ENCODE measurements around the gene H2AZ1. TPM values are rescaled to one million over a fixed set of nuclear protein-coding genes. Genes with fewer than 3 reads are reported as not detected.
A peak's percentile ranks its signal among the peaks of the same experiment; 100 is the strongest.

Gene H2AZ1
- 430 and 457 TPM in 2 replicates for total RNA-seq (2022)
- Bru-seq, nascent RNA = percentile 99 among the genes with signal in this experiment
- BruChase-seq, experiment 1, labeled RNA remaining after a 2-hour chase = percentile 100 among the genes with signal in this experiment
- percentile 100 among the genes with signal in this experiment for BruChase-seq, experiment 2, labeled RNA remaining after a 6-hour chase
- long read RNA-seq, transcript H2AFZ-201 (5 exons, 979 nt) = major isoform, 846 of 876 reads
- long read RNA-seq, partial matches to known transcripts = 7 of 876 reads
- long read RNA-seq, other reads (novel, unspliced or antisense) = 19 of 876 reads

DNA sequence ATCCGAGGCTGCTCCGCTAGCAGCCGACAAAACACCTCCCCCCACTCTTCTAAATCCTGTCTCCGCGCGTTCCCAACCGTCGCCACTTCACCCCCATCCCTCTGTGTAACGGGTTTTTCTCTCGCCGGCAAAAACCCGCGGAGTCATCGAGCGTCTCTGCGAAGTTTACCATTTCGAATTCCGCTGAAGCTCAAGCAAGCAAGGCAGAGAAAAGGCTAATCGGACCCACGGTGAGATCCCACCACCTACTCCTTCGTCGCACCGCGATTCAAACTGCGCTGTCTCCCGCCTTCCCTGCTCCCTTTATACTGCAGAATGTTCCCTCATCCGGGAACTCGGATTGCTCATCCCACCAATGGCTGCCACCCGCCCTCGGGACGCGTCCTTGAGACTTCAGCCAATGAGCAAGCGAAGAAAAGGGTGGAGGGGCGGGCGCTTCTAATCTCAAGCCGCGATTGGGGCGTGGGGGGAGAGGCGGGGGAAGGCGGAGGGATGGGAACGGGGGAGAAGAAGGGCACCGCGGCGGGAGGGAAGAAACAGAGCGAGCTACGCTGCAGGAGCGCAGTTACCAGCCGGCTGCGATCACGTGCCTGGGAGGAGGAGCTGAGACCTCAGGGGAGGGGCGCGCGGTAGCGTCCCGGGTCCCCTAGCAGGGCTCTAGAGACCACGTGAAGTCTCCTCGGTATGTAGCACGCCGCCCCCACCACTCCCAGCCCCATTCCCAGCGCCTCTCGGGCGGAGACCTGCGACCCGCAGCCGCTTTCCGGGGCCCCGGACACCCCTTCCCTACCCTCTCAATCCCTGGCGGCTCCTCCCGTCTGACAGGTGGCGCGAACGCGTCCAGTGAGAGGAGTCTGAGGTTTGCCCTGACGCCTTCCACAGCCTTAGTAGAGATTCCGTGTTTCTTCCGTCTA, at the start of gene H2AZ1:
H2AZ1 (minus strand) TSS at position 277 of the 914 bp plus-strand sequence; CDS start at position 172, 105 bp downstream.
- intact Hi-C loops (cut with micrococcal nuclease; ENCODE audit: unreplicated experiment) = loop anchor here (1.0 kb wide), 3 partner anchors 56 to 387 kb away; partner anchors contain the start of gene LAMTOR3
- no peaks in the 10 kb centered on the region for H3K27me3 ChIP-seq (replicated peaks; ENCODE audit: control insufficient read depth, insufficient read depth, low read length)
- BruUV-seq (replicated peaks) = no TSS peak
- peak within 1 kb of the TSS; percentile 72 for H3K4me3 ChIP-seq (ENCODE audit: low read depth, low read length)
- no peaks in the 10 kb centered on the region for H3K4me1 Mint-ChIP-seq (ENCODE audit: low read depth, unreplicated experiment)
- POLR2A ChIA-PET = interaction anchor here (0.5 to 1.4 kb wide), 6 partner anchors 38 to 222 kb away, joined by 3 to 7 read pairs (median 3); partner anchors contain the start of gene LAMTOR3
- peaks cover 28% of the 10 kb centered on the region for H3K36me3 Mint-ChIP-seq (ENCODE audit: insufficient read depth, unreplicated experiment)
- no peaks in the 10 kb centered on the region for H3K27me3 Mint-ChIP-seq (ENCODE audit: insufficient read depth, unreplicated experiment)
- peak; percentile 97 to 99 for DNase-seq
- H3K4me1 ChIP-seq = peaks cover 16% of the 10 kb centered on the region; the same call in 1 of the 2 replicates
- no peak within 1 kb of the TSS for H3K27ac Mint-ChIP-seq (ENCODE audit: unreplicated experiment)
- no peaks in the 10 kb centered on the region for H3K9me3 Mint-ChIP-seq (ENCODE audit: unreplicated experiment)
- H3K36me3 ChIP-seq (ENCODE audit: control insufficient read depth, insufficient read depth, low read length) = no peaks in the 10 kb centered on the region
- TF ChIP-seq, protein P1, sequence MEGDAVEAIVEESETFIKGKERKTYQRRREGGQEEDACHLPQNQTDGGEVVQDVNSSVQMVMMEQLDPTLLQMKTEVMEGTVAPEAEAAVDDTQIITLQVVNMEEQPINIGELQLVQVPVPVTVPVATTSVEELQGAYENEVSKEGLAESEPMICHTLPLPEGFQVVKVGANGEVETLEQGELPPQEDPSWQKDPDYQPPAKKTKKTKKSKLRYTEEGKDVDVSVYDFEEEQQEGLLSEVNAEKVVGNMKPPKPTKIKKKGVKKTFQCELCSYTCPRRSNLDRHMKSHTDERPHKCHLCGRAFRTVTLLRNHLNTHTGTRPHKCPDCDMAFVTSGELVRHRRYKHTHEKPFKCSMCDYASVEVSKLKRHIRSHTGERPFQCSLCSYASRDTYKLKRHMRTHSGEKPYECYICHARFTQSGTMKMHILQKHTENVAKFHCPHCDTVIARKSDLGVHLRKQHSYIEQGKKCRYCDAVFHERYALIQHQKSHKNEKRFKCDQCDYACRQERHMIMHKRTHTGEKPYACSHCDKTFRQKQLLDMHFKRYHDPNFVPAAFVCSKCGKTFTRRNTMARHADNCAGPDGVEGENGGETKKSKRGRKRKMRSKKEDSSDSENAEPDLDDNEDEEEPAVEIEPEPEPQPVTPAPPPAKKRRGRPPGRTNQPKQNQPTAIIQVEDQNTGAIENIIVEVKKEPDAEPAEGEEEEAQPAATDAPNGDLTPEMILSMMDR (IDR thresholded peaks at IDR 0.05; ENCODE audit: insufficient read depth in 1 of 2, low read depth in 1 of 2, low read length in 1 of 2, severe bottlenecking in 1 of 2, unreplicated experiment in 1 of 2) = no peak
- H3K4me3 Mint-ChIP-seq (ENCODE audit: unreplicated experiment) = no peak within 1 kb of the TSS
- H3K9me3 ChIP-seq = no peaks in the 10 kb centered on the region
- CTCF ChIA-PET = interaction anchor here (1.2 kb wide), 1 partner anchor 56 kb away, joined by 3 read pairs; the partner anchor contains the start of gene LAMTOR3

DNA sequence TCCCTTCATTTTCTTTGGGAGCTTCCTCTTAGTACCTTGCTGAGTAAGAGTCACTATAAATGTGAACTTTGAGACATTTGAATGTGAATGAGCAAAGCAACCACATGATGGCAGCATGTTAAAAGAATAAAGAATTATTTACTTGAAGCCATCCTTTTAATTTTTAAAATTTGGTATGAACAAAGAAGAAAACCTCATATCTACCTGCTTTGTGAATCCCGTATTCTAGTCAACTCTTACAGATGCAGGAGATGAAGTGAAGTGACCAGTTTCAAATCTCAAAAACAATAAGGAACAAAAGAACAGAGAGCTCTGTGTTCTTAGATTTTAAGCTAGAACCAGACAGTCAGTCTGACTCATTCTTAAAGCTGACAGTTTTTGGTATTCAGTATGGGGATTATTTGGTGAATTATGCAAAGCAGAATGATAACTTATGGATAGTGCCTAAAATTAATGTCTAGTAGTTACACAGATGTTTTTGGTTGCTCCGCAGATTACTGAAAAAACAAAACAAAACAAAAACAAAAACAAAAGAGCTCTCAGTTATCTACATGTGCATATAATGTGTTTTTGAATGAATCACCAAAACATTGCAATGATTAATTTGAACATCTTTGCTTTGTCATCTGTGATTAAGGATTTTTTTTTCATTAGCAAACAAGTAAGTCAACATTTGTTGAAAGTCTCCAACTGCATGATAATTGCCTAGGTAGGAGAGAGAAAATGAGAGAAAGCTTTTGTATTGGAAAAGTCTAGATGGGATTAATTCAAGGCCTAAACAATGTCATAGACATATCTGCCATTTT, 48.2 kb upstream of the H2AZ1 start:
- Histone ChIP-seq H3K4me1 (no peaks in the 10 kb centered on the region), H3K27me3 (replicated peaks; ENCODE audit: control insufficient read depth, insufficient read depth, low read length) (no peaks in the 10 kb centered on the region), H3K4me3 (ENCODE audit: low read depth, low read length) (no peak overlapping the region), H3K36me3 (ENCODE audit: control insufficient read depth, insufficient read depth, low read length) (no peaks in the 10 kb centered on the region), H3K9me3 (no peaks in the 10 kb centered on the region)
- intact Hi-C loops (cut with micrococcal nuclease; ENCODE audit: unreplicated experiment) = loop anchor here (5.0 kb wide), 2 partner anchors 64 to 99 kb away; no protein-coding TSS in a partner anchor
- peaks cover 3% of the 10 kb centered on the region for H3K27me3 Mint-ChIP-seq (ENCODE audit: insufficient read depth, unreplicated experiment)
- DNase-seq = peak in 1 of 2 experiments; percentile 5
- H3K36me3 Mint-ChIP-seq (ENCODE audit: insufficient read depth, unreplicated experiment) = no peaks in the 10 kb centered on the region
- CTCF ChIA-PET = interaction anchor here (1.7 kb wide), 1 partner anchor 95 kb away, joined by 12 read pairs; no protein-coding TSS in a partner anchor
- no peaks in the 10 kb centered on the region for H3K4me1 Mint-ChIP-seq (ENCODE audit: low read depth, unreplicated experiment)
- H3K9me3 Mint-ChIP-seq (ENCODE audit: unreplicated experiment) = no peaks in the 10 kb centered on the region
- H3K4me3 Mint-ChIP-seq (ENCODE audit: unreplicated experiment) = no peak overlapping the region
- POLR2A ChIA-PET = no interaction called here
- TF ChIP-seq, protein P1 (IDR thresholded peaks at IDR 0.05; ENCODE audit: insufficient read depth in 1 of 2, low read depth in 1 of 2, low read length in 1 of 2, severe bottlenecking in 1 of 2, unreplicated experiment in 1 of 2) = no peak
- no TSS peak for BruUV-seq (replicated peaks)
- no peak overlapping the region for H3K27ac Mint-ChIP-seq (ENCODE audit: unreplicated experiment)

Data from Caco-2 (cell line).